HuH-7.5 (cell line): Measurements from ENCODE around the gene RAD51B.

Experiments used
- DNase-seq: peaks from one replicate; pipeline ENCODE4 v3.0.0; 2011; ENCODE audit warnings: low spot score

The RAD51B gene

DNA sequence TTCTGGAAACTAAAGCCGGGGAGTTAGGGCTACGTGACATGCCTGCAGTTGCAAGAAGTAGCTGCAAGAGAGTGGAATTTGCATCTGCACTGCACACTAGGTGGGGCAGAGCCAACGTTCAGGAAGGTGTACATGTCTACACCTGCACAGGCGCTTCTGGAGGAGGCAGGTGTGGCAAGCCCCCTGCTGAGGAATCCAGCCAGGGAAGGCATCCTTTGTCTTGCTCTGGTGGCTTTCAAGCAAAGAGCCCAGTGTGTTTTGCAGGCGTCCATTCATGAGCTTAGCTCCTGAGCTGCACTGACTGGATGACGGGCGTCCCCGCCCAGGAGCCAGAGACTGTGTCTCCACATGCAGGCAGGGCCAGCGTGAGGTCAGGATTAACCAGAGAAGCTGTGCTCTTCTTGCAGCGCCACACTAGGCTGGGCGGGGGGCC lies 856.9 kb downstream of the RAD51B start:
- DNase-seq, result no peak

DNA sequence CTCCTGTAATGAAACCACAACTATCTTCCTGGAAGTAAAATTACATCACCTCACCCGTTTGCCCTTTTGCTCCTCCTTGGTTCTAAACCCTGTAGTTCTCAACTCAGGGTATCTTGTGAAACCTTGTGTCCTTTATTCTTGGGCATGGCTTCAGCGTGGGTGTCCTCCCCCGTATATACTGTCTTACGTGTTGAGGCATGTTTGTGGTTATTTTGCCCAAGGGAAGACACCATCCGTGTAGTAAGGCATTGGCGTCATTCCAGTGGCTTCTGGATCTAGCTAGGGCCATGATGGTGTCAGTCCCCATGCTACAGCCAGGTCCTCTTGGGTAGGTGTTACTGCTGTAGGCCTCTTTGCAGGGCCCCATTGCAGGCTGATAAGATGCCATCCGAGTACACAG lies 857.9 kb downstream of the RAD51B start:
- DNase-seq, result no peak

DNA sequence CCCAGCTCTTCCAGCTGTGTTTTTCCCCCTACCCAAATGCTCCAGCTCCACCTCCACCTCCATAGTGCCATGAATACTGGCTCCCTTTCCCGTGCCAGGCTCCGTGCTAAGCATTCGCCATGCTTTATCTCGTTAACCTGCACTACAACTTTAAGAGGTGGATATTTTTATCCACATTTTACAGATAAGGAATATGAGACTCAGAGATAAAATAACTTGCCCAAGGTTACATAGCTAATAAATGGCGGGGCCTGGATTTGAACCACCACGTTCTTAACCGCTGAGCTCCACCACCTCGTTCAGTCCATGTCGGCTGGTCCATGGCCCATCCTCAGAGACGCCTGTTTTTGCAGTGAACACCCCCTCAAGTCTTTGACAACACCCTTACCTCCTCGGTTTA lies 858.3 kb downstream of the RAD51B start:
- DNase-seq, result no peak

DNA sequence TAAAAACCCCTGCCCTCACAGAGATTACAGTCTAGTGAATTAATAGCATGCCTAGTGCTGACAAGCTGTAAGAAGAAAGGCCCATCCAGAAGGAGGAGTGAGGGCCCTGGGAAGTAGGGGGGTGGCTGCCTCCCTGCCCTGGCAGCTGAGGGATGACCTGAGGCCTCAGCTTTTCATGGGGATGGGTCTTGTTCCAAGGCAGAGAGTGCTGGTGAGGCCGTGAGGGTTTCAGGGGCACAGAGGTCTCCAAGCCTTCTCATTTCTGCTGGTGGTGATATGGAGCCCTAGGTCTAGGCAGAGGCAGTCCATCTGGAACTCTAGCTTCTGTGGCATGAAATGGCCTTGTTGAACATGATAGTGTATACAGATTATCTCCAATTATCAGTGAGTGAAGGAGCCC lies 858.9 kb downstream of the RAD51B start:
- DNase-seq, result no peak

DNA sequence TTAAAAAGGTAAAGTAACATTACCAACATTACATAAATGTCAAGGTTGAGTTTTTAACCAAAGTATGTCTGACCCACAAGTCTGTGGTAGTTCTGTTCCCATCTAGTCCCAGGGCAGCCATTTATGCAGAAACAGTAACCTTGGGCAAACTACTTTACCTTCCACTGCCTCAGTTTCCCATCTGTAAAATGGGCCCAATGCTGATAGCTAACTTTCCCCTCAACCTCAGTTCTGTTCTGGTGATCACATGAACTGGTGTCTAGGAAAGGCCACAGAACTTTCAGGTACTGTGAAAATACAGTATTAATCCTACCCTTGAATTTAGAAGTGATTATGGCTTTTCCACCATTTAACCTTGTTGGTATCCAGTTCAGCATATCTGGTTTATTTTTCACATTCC lies 859.7 kb downstream of the RAD51B start:
- DNase-seq, result no peak

DNA sequence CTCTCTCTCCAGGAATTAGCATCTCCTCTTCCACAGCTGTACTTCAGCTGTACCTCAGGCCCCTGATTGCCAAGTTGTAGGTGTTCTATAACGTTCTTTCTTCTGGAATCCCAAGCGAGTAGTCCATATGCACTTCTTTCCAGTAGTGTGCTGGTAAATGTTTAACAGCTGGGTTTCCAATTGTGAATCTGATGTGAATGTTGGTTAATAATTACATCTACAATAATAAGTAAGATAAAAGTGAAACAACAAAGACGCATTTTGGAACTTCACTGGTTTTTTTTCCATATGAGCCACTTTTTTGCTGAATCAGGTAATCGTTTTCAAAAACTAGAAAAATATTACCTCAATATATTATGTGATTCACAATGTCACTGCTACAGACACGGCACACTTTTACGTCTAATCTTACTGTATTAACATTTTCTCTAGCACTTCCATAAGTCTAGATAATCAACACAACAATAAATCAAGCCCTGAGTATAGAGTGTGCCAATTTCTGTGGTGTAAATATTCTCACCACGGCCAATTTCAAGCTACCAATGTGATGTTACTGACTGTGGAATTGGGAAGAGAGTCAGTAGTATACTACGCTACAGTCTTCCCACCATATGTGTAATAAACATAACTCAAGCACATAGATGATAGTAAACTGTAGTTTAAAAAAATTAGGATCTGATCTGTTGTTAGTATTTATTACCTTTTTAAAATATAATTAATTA lies 860.3 kb downstream of the RAD51B start:
- no peak for DNase-seq

DNA sequence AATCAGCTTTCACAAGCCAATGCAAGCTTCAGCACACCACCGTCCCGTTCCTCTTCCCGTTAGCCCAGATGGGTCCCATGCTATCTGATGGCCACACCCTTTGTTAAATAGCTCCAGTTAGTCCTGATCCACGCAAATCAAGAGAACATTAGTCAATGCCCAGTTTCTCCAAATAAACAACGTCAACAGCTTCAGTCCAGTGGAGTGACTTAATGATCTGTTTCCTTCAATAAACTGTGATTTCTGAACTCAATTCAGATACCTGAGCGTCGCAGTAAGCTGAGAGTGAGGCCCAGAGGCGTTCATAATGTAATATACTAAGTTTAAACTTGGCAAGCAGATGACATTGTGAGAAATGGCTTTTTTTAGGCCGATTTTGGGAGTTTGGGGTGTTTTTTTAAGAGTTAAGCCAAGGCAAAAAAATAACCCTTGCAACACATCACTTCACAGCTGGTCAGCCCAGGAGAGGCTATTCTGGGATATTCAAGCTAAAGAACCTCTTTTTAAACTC lies 861.0 kb downstream of the RAD51B start:
- no peak for DNase-seq

DNA sequence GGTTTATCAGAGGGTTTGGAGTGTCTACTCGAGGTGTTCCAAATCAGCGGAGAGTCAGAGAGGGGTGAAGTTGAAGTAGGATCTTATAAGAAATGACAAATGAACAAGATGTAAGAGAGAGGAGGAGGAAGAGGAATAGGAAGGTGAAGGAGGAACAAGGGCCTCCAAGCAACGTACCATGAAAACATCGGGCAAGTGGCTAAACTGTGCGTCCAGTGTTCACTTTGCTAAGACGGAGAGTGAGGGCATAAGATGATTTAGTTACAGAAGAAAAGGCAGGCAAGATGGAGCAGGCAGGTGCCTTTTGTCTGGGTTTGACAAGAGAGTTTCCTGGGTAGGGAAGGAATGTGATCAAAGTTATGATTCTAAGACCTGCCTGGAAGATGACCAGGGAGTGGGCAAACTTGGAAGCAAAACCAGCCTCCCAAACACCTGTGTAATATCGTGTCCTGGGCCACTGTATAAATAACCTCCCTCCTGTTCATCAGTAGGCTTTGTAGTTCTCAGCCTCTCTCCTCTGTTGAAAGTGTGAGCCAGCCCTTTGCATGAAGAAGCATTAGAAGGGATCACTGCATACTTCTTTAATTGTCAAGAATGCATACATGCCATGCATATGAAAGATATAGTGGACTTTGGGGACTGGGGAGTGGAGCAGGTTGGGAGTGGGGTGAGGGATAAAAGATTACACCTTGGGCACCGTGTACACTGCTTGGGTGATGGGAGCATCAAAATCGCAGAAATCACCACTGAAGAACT lies 861.9 kb downstream of the RAD51B start:
- DNase-seq, result no peak

DNA sequence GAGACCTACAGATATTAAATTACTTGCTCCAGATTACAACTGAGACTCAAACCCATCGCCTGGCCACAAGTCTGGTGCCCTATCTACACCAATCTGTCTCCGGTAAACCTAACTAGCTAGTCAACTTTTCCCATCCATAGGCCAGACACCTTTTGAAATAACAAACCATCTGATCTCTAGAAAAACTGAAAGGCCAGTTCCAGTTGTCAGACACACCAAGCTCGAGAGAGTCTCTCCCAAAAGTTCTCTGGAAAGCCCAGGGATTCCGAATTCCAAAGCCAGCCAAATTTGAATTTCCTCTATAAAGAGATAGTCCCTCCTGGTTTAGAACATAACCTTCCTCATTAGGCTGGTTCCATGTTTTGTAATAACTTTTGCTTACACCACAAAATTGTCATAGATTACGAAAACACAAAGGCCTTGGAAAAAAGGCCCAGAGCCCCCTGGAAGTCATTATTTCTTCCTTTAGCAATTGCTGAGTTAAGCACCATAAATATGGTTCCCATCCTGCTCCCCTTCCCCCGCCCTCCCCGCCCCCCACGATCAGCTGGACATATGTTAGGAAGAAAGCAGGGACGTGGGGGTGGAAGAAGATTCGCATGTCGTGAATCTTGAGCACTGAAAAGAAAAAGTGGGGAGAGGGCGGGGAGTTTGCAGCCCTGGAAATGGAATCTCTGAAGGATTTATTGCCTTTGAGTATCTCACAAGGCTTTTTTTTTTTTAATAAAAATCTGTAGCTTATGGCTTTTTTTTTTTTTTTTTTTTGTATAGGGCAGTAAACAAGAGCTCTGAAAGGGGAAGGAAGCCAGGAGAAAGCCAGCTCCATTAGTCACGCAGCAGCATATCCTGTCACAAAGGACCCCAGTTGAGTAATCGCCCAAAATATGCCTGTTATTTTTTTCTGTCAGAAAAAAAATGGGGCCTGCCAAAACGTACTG lies 862.9 kb downstream of the RAD51B start:
- no peak for DNase-seq

DNA sequence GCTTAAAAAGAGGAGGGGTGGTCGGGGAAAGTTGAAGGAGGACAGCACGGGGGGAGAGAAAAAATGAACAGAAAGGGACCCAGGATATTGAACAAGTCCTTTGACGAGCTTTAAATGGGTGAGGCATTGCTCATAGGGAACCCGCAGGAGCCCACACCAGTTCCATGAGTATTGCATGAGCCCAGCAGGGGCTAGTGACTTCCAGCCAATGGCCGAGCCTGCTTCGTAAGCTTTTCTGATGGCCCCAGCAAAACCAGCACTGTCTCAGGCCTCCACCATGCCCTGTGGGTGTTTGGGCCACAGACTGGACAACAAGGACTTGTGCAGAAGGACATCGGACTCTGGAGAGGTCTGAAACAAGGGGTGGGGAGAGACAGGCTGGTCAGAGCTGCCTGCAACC lies 863.7 kb downstream of the RAD51B start:
- no peak for DNase-seq

DNA sequence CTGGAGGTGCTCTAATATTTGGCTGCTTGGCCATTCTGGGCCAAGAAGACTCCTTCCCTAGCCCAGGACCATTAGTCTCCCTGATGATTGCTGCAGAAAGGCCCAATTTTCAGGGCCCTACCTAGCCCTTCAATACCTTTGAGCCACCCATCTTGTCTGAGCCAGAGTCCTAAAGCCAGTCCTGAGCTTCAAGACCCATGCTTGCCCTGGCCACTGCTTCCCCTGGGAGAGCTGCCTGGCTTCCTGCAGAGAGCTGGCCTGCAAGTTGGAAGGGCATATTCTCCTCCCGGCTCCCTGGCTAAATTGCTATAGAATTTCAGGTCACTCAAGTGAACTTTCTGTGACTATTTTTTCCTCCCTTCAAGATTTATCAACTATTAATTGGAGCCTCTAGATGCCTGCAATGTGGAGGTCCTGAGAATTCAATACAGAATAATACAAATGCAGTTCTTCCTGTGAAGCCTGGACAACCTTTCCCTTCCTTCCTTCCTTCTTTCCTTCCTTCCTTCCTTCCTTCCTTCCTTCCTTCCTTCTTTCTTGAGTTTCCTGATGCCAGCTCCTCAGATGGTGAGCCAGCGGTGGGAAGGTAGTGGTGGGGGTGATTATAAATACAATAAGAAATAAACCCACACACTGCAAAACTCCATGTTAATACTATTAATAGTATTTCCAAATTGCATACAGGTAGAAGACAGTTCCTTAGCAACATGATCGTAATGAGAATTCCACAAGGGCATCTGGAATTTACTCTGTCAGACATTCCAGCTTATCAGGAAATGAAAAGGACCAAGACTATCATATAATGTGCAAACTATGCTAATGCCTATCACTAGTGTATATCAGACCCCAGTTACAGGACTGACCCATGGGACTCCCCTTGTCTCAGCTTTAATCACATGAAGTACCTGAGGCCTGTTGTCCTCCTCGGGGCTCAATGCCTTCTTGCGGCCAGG lies 865.2 kb downstream of the RAD51B start:
- DNase-seq, result no peak

DNA sequence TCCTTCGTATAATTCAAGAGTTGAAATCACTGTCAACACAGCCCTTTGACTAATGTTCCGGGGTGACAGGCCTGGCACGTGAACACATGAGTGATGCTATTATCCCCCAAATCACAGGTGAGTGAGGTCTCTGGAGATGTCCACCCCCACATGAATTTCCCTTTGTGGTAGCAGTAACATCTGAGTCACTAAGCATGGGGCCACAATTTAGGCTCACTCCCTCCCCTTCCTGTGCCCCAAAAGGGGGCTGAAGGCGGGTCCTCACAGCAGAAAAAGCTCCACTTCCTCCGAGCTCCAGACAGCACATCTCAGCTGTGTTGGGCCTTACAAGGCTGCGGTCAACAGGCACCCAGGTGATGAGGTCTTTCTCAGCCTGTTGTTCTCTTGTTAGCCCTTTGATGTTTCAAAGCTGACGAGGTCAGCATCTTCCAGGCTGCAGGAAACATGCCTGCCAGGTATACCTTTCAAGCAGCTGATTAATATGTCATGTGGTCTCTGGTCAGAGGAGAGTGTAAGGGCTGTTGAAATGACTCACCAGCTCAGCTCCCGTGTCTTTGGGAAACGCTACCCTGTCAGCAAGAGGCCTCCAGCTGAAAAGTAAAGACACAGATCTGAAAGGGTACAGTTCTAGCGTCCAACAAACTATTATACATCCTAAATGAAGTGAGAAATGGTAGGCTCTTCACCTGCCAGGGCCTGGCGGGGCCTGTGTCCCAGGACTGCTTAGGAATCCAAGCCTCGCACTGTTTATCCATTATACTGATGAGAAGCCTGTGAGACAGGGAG lies 866.0 kb downstream of the RAD51B start:
- DNase-seq, result no peak

DNA sequence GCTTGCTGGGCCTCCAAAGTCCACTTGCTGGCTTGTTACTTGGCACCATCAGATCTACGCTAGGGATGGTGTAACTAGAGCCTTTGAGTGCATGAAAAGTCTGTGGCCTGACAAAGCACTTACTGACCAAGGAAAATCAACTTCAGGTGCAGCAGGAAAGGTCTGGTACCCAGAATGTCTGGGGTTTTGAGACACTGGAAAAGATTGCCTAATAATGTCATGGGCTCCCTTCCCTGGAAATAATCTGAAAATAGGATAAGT lies 866.6 kb downstream of the RAD51B start:
- DNase-seq, result no peak

DNA sequence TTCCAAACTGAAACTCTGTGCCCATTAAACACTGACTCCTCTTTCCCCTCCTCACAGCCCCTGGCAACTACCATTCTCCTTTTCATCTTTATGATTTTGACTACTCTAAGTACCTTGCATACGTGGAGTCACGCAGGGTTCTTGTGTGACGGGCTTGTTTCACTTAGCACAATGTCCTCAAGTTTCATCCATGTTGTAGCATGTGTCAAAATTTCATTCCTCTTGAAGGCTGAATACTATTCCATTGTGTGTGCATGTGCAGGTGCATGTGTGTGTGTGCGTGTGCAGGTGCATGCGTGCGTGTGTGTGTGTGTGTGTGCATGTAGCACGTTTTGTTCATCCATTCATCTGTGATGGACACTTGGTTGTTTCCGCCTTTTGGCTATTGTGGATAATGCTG lies 867.1 kb downstream of the RAD51B start:
- DNase-seq, result no peak

DNA sequence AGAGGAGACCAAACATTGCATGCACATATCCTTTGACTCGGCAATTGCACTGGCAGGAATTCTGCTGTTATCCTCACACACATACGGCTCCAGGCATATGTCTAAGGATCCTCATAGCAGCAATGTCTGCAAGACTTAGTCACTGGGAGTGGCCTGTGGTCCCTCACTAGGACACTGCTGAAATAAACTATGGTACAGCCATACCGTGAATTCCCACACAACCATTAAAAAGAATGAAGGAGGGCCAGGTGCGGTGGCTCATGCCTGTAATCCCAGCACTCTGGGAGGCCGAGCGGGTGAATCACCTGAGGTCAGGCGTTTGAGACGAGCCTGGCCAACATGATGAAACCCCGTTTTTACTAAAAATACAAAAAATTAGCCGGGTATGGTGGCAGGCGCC lies 868.2 kb downstream of the RAD51B start:
- no peak for DNase-seq

DNA sequence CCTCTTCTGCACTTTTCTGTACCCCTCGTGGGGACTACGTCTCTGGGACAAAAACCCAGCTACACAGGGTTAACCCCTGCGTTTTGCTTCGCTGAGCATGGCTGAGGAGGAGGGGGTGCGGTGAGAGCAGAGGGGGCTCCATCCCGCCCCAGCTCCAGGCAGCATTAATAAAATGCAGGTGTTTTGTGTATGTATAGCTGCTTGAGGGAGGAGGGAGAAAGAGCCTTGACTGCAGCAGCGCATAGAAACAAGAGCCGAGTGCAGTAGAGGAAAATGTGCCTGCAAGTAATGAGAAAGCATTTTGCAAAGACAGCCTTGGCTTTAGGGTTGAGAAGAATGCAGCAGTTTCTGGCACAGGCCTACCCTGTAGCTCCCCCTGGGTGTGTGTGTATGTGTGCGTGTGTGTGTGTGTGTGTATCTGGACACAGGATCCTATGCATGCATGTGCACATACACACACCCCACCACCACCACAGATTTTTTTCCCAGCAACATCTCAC lies 869.3 kb downstream of the RAD51B start:
- no peak for DNase-seq

DNA sequence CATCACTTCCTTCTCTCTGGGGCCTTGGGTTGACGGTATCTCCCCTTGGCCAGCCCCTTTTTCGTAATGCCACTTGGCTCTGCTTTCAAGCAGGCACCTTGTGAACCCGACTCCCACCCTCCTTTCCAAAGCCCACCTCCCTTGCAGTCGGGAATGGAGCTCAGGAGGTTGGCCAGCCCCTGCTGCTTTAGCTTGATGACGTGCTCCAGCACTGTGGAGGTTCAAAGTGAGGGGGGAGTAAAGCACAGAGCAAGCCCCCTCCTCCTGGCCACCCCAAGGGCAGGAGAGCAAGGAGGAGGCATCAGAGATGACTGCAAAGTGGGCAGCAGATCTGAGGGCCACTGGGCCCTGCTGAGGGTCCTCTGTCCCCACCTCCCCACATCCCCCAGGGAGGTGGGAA lies 869.9 kb downstream of the RAD51B start:
- no peak for DNase-seq

DNA sequence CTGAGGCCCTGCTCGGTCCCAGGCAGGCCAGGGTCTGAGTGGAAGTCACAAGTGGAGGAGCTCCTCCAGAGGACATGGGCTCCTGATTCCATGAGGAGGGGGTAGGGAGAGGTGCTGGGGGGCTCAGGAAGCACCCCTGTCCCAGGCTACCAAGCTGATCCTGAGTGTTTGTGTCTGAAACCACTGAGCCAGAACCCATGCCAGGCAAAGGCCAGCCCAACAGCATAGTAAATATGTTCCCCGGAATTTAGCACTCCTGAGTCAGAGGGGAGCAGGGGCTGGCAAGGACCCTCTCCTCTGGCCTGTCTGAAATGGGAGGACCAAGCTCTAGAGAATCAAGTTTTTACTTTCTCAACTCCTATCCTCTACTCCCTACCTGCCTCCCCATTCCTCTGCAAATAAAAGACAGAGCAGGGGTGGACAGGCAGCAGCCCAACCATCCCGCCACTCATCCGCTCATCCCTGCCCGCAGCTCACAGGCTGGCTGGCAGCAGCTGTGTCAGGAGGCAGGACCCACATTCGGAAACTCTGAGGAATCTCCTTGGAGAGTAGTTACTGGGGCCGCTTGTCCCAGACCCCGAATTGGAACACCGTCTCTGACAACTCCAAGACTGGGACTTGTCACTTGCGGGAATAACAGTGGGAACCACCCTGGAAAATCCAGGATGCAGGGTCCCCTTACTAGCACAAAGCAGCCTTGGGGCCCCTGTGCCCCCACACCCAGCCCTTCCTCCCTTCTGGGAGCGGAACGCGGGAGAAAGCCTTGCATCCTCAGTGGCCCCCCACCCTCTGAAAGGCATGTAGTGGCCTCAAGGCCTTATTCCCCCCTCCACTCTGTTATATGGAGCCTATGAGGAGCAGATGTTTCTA lies 870.7 kb downstream of the RAD51B start:
- DNase-seq, result no peak

DNA sequence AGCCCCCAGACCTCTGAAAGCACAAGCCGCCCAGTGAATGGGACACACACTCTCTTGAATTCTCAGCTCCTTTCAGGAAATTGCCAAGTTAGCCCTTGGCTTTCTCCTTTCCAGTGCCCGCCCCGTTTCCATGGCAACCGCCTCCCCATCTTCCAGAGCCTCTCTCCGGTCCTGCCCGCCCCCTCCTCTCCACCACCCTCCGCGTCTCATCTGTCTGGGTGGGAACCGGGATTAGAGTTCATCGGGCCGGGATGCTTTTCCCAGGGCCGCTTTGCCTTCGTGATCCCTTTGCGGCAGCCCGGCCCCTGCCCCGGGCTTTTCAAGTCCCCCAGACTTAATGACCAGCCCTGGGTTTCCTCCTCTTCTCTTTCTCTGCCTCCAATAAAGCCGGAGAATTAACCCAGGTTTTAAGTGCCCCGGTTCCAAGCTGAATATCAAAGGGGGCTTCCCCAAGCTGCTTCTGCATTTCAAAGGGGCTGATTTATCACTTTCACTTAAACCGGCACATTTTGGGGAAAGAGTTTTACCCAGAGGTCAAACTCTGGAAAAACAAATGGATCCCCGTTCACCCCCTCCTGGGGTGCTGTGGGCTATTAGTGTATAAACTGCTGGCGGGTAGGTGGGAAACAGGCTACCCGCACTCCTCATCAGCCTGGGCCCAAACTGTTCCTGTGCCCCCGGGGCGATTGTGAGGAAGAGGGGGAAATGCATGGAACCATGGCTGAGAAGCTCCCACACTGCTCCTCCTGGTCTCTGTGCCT lies 871.6 kb downstream of the RAD51B start:
- no peak for DNase-seq
